ENCODE results near the gene FAM200C. TPM values are rescaled to one million over a fixed set of nuclear protein-coding genes. Genes with fewer than 3 reads are reported as not detected.
A peak's percentile ranks its signal among the peaks of the same experiment; 100 is the strongest.

Gene FAM200C
- total and polyA plus RNA-seq, 9 of the 15 experiments (the other 6 are each of a cell fraction or from before 2014, with no cell fraction given) = 1.3 to 7.0 (median 1.8) TPM

- TF ChIP-seq CXXC5 (CRISPR knock-in tag; IDR thresholded peaks at IDR 0.05) = peak; percentile 40; the same call in 1 of the 2 replicates
- TF ChIP-seq GTF2B (IDR thresholded peaks at IDR 0.05; ENCODE audit: extremely low read depth, insufficient read length) = no peak
- no peak for TF ChIP-seq YBX1 (IDR thresholded peaks at IDR 0.05)
- no peak for TF ChIP-seq HMGXB4 (CRISPR knock-in tag; IDR thresholded peaks at IDR 0.05)
- TF ChIP-seq, protein P1, sequence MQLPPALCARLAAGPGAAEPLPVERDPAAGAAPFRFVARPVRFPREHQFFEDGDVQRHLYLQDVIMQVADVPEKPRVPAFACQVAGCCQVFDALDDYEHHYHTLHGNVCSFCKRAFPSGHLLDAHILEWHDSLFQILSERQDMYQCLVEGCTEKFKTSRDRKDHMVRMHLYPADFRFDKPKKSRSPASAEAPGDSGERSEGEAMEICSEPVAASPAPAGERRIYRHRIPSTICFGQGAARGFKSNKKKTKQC (CRISPR knock-in tag; IDR thresholded peaks at IDR 0.05) = 0 out of 2 replicates have a peak, but pooled peaks have one; percentile 48
- TF ChIP-seq, protein P2, sequence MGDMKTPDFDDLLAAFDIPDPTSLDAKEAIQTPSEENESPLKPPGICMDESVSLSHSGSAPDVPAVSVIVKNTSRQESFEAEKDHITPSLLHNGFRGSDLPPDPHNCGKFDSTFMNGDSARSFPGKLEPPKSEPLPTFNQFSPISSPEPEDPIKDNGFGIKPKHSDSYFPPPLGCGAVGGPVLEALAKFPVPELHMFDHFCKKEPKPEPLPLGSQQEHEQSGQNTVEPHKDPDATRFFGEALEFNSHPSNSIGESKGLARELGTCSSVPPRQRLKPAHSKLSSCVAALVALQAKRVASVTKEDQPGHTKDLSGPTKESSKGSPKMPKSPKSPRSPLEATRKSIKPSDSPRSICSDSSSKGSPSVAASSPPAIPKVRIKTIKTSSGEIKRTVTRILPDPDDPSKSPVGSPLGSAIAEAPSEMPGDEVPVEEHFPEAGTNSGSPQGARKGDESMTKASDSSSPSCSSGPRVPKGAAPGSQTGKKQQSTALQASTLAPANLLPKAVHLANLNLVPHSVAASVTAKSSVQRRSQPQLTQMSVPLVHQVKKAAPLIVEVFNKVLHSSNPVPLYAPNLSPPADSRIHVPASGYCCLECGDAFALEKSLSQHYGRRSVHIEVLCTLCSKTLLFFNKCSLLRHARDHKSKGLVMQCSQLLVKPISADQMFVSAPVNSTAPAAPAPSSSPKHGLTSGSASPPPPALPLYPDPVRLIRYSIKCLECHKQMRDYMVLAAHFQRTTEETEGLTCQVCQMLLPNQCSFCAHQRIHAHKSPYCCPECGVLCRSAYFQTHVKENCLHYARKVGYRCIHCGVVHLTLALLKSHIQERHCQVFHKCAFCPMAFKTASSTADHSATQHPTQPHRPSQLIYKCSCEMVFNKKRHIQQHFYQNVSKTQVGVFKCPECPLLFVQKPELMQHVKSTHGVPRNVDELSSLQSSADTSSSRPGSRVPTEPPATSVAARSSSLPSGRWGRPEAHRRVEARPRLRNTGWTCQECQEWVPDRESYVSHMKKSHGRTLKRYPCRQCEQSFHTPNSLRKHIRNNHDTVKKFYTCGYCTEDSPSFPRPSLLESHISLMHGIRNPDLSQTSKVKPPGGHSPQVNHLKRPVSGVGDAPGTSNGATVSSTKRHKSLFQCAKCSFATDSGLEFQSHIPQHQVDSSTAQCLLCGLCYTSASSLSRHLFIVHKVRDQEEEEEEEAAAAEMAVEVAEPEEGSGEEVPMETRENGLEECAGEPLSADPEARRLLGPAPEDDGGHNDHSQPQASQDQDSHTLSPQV (IDR thresholded peaks at IDR 0.05) = no peak
- TF ChIP-seq, protein P3, sequence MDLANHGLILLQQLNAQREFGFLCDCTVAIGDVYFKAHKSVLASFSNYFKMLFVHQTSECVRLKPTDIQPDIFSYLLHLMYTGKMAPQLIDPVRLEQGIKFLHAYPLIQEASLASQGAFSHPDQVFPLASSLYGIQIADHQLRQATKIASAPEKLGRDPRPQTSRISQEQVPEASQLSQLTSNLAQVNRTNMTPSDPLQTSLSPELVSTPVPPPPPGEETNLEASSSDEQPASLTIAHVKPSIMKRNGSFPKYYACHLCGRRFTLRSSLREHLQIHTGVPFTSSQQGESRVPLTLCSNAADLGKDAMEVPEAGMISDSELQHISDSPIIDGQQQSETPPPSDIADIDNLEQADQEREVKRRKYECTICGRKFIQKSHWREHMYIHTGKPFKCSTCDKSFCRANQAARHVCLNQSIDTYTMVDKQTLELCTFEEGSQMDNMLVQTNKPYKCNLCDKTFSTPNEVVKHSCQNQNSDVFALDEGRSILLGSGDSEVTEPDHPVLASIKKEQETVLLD (IDR thresholded peaks at IDR 0.05) = no peak
- TF ChIP-seq MCM2 (IDR thresholded peaks at IDR 0.05; ENCODE audit: low read depth) = no peak
- no peak for TF ChIP-seq ZNF766 (CRISPR knock-in tag; conservative IDR thresholded peaks at IDR 0.05)
- no peak for TF ChIP-seq ADNP (tag; IDR thresholded peaks at IDR 0.05)
- no peak for TF ChIP-seq DPF2 (IDR thresholded peaks at IDR 0.05)
- TF ChIP-seq ZNF518B (CRISPR knock-in tag; IDR thresholded peaks at IDR 0.05) = no peak
- TF ChIP-seq CREM (IDR thresholded peaks at IDR 0.05; ENCODE audit: low read depth) = 0 out of 2 replicates have a peak, but pooled peaks have one; percentile 33
- TF ChIP-seq ZNF212 (CRISPR knock-in tag; IDR thresholded peaks at IDR 0.05) = no peak
- TF ChIP-seq U2AF1 (optimal IDR thresholded peaks at IDR 0.05; ENCODE audit: low read depth, low read length) = no peak
- TF ChIP-seq ARHGAP35 (IDR thresholded peaks at IDR 0.05; ENCODE audit: partially characterized antibody) = no peak
Observed at GRCh38 chr5:160363660-160364395, 36.0 kb downstream of the FAM200C start (continued).

Measured in K562 (cell line).